Measurements from ENCODE around the gene CFAP92.

Gene CFAP92

DNA sequence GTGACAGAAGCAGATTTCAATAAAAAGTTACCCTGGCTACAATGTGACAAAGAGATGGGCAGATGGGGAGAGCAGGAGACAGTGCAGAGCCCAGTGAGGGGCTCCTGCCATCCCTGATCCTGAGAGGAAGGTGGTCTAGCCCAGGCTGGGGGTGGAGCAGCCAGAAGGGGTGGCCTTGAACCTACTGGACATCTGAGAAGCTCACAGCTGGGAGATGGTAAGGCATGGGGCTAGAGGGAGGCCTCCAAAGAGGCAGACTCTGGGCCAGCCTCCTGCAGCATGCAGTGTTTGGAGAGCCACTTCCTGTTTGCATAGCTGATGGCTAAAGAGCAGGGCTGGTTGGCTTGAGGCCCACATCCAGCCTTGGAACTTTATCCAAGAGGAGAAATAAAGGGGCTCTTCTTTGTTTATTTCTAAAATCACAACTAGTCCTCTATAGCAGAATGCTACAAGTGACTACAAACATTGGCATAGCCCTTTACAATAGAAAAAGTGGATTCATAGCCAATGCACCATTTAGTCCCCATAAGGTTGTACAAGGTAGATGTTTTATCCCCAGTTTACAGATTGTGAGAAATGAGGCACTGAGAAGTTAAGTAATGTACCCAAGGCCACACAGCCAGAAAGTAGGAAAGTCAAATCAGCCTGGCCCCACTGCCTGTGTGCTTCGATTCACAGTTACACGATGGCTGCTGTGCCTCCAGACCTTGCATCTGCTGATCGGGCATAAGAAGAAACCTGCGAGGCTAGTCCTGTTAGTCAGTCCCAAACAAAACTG is 11.8 kb upstream of the CFAP92 start:
- DNase-seq = no peak

- no peak for DNase-seq
These were observed 10.9 kb upstream of the CFAP92 start for GRCh38 chr3:129004639-129005295.

DNA sequence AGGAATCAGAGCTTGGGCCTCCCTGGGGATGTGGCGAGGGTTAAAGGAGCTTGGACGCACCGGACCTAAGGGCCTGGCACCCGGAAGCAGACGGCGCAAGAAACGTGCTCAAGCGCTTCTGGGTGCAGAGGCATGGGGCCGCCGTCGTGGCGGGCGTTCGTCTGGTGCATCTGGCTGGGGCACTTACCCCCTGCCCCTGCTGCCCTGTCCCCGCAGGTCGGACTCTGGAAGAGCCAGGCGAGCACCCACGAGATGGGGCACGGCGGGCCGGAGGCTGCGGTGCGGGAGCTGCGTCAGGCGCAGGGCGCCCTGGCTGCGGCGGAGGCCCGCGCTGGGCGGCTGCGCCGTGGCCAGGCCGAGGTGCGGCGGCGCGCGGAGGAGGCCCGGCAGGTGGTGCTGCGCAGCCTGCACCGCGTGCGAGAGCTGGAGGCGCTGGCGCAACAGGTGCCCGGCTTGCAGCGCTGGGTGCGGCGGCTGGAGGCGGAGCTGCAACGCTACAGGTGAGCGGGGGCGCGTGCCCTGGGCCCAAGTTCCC is 9.8 kb upstream of the CFAP92 start:
- peak; percentile 37 to 48 for DNase-seq

DNA sequence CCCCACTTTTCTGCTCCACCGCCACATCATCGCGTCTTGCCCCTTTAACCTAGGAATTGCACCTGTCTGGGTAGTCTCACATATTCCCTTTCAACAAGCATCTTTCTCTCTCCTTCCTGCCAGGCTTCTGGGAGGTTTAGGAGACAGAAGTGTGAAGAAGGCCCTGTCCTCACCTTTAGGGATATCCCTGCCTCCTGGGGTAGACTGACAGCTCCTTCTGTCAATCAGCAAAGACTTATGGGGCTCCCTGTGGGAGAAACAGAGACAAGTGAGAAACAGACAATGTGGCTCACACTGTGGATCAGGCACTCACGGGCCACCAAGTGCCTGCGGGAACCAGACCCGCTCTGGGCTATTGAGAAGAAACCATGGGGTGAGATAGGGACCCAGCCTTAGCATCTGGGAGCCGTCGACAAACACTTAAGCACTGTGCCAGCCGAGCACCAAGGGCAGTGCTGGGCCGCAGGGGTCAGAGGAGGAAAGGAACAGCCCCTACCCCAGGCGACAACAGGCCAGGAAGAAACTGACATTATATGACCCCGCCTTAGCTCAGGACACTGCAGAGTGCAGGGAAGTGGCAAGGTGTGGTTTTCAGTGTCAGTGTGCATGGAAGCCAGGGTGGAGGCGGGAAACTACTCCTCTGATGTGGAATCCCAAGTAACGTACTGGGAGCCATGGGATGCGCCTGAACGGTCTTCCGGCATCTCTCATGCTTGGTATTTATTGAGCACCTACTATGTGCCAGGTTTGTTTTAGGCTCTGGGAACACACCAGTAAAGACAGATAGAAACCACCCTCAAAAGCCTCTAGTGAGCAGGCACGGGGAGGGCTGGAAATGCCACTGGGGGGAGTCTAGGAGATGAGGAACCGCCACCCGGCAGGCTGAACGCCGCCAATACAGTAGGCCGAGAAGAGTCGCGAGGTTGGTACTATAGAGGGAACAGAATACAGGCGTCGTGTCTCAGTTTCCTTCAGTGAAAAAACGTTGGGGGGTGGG is 9.0 kb upstream of the CFAP92 start:
- no peak for DNase-seq

- DNase-seq = no peak
These were observed 8.1 kb upstream of the CFAP92 start for GRCh38 chr3:129001806-129002572.

- DNase-seq = no peak
These were observed 7.4 kb upstream of the CFAP92 start, which contains the start of gene EFCC1 for GRCh38 chr3:129001101-129001805. TSS of gene EFCC1 (plus strand) at chr3:129001304. CDS start at chr3:129001629, 325 bp downstream.

- no peak for DNase-seq
These were observed 6.8 kb upstream of the CFAP92 start for GRCh38 chr3:129000742-129001100.

DNA sequence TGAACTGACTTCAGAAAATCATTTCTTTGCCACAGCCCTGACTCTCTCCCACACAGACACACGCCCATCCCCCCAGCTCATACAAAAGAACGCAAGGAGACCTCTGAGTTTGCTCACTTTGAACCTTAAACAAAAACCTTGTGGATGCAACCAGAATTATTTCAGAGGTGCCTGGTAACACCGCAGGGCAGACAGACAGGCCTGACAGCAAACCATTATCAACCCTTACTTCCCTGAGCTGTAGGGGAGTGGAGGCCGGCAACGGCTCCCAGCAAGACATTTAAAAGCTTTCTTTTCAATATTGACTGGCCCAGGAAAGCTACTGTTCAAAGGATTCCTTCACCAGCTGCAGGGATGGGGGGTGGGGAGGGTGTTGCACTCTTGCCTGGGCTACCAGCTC is 5.2 kb upstream of the CFAP92 start:
- no peak for DNase-seq

DNA sequence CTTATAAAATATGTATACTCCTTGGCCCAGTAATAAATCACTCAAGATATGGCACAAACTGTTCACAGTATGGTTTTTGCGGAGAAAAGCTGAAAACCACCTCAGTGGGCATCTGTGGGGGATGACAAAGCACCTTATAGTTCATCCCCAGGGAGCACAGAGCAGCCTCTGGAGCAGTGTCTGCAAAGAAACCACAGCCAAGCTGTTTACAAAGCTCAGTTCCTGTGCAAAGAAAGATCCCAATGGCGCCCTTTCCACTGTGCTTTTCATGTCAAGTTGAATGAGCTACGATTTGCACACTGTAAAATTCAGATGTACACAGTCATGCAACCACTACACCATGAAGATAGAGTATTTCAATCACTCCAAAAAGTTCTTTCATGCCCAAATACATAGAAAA is 4.7 kb upstream of the CFAP92 start:
- DNase-seq = no peak

- DNase-seq = no peak
These were observed 3.7 kb upstream of the CFAP92 start for GRCh38 chr3:128997486-128998133.

GRCh38 chr3:128996726-128997125 is 2.9 kb upstream of the CFAP92 start:
- DNase-seq = no peak

GRCh38 chr3:128996200-128996599 is 2.3 kb upstream of the CFAP92 start:
- no peak for DNase-seq

- DNase-seq = no peak
These were observed 1.9 kb upstream of the CFAP92 start for GRCh38 chr3:128995737-128996136.

- DNase-seq = no peak
These were observed 988 bp upstream of the CFAP92 start for GRCh38 chr3:128994581-128995546.

- DNase-seq = no peak
These were observed 267 bp upstream of the CFAP92 start for GRCh38 chr3:128994173-128994512.

- DNase-seq = no peak
These were observed 883 bp downstream of the CFAP92 start for GRCh38 chr3:128992926-128993460.

GRCh38 chr3:128991355-128991895 is 2.5 kb downstream of the CFAP92 start:
- DNase-seq = no peak

DNA sequence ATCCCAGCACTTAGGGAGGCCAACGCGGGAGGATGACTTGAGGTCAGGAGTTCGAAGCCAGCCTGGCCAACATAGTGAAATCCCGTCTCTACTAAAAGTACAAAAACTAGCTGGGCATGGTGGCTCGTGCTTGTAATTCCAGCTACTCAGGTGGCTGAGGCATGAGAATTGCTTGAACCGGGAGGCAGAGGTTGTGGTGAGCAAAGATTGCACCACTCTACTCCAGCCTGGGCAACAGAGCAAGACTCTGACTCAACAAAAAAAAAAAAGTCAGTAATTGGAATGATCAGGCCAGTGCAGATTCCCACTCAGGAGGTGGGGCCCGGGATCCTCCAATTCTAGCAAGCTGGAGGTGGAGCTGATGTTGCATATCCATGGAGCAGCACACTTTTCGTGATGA is 5.6 kb downstream of the CFAP92 start:
- DNase-seq = no peak

Measured in activated CD4-positive, alpha-beta T cell treated with anti-CD3 and anti-CD28 coated beads, Interleukin-2, amount 50 U/mL, for 4 hours (primary cell).